ENCODE measurements around the gene GRPR.
A peak's percentile ranks its signal among the peaks of the same experiment; 100 is the strongest.

Gene GRPR

GRCh38 chrX:16123222-16123786 is at the start of gene GRPR:
TSS of gene GRPR (plus strand) at chrX:16123565. CDS start at chrX:16123954, 389 bp downstream.
- Mint-ChIP-seq H3K9me3 (no peaks in the 10 kb centered on the region), H3K27ac (no peak within 1 kb of the TSS), H3K27me3 (no peaks in the 10 kb centered on the region), H3K36me3 (no peaks in the 10 kb centered on the region), H3K4me3 (no peak within 1 kb of the TSS), H3K4me1 (peaks cover 21% of the 10 kb centered on the region)
- ATAC-seq (ENCODE audit: low read depth): peak; percentile 86
- peak; percentile 57 to 58 for DNase-seq (ENCODE audit: low spot score in 2 of 2)

- no peaks in the 10 kb centered on the region for H3K9me3 Mint-ChIP-seq
- H3K4me3 Mint-ChIP-seq: no peak overlapping the region
- H3K36me3 Mint-ChIP-seq: peaks cover 1% of the 10 kb centered on the region
- DNase-seq (ENCODE audit: low spot score in 2 of 2): no peak
- no peak overlapping the region for H3K27ac Mint-ChIP-seq
- no peak for ATAC-seq (ENCODE audit: low read depth)
- H3K4me1 Mint-ChIP-seq: peaks cover 2% of the 10 kb centered on the region
- H3K27me3 Mint-ChIP-seq: no peaks in the 10 kb centered on the region
Observed at GRCh38 chrX:16075087-16075486, 48.3 kb upstream of the GRPR start.

- Mint-ChIP-seq H3K27ac (no peak overlapping the region), H3K36me3 (peaks cover 1% of the 10 kb centered on the region), H3K4me1 (peaks cover 2% of the 10 kb centered on the region), H3K4me3 (no peak overlapping the region), H3K27me3 (no peaks in the 10 kb centered on the region), H3K9me3 (no peaks in the 10 kb centered on the region)
- ATAC-seq (ENCODE audit: low read depth) (no peak), DNase-seq (ENCODE audit: low spot score in 2 of 2) (no peak)
Observed at GRCh38 chrX:16076834-16077233, 46.5 kb upstream of the GRPR start.

- Mint-ChIP-seq H3K4me1 (peaks cover 2% of the 10 kb centered on the region), H3K9me3 (no peaks in the 10 kb centered on the region), H3K27me3 (no peaks in the 10 kb centered on the region), H3K27ac (no peak overlapping the region), H3K36me3 (peaks cover 1% of the 10 kb centered on the region), H3K4me3 (no peak overlapping the region)
- ATAC-seq (ENCODE audit: low read depth) (no peak), DNase-seq (ENCODE audit: low spot score in 2 of 2) (no peak)
Observed at GRCh38 chrX:16077811-16078210, 45.6 kb upstream of the GRPR start.

GRCh38 chrX:16081357-16081756 is 42.0 kb upstream of the GRPR start:
- DNase-seq (ENCODE audit: low spot score in 2 of 2): no peak
- H3K27me3 Mint-ChIP-seq: no peaks in the 10 kb centered on the region
- H3K9me3 Mint-ChIP-seq: no peaks in the 10 kb centered on the region
- no peak overlapping the region for H3K27ac Mint-ChIP-seq
- H3K36me3 Mint-ChIP-seq: no peaks in the 10 kb centered on the region
- H3K4me3 Mint-ChIP-seq: no peak overlapping the region
- no peak for ATAC-seq (ENCODE audit: low read depth)
- peaks cover 2% of the 10 kb centered on the region for H3K4me1 Mint-ChIP-seq

GRCh38 chrX:16082470-16083085 is 40.8 kb upstream of the GRPR start:
- DNase-seq (ENCODE audit: low spot score in 2 of 2) (no peak), ATAC-seq (ENCODE audit: low read depth) (no peak)
- Mint-ChIP-seq H3K27me3 (no peaks in the 10 kb centered on the region), H3K4me1 (no peaks in the 10 kb centered on the region), H3K27ac (no peak overlapping the region), H3K9me3 (no peaks in the 10 kb centered on the region), H3K36me3 (no peaks in the 10 kb centered on the region), H3K4me3 (no peak overlapping the region)

- Mint-ChIP-seq H3K4me1 (no peaks in the 10 kb centered on the region), H3K4me3 (no peak overlapping the region), H3K36me3 (no peaks in the 10 kb centered on the region), H3K27ac (no peak overlapping the region), H3K27me3 (no peaks in the 10 kb centered on the region), H3K9me3 (no peaks in the 10 kb centered on the region)
- ATAC-seq (ENCODE audit: low read depth) (no peak), DNase-seq (ENCODE audit: low spot score in 2 of 2) (no peak)
Observed at GRCh38 chrX:16087076-16087475, 36.3 kb upstream of the GRPR start.

- Mint-ChIP-seq H3K36me3 (no peaks in the 10 kb centered on the region), H3K27me3 (no peaks in the 10 kb centered on the region)
Observed at GRCh38 chrX:16089086-16089485, 34.3 kb upstream of the GRPR start.

GRCh38 chrX:16096141-16096540 is 27.2 kb upstream of the GRPR start:
- H3K36me3 Mint-ChIP-seq: no peaks in the 10 kb centered on the region
- no peaks in the 10 kb centered on the region for H3K9me3 Mint-ChIP-seq
- H3K4me1 Mint-ChIP-seq: peaks cover 3% of the 10 kb centered on the region
- no peak for ATAC-seq (ENCODE audit: low read depth)
- no peak overlapping the region for H3K27ac Mint-ChIP-seq
- no peak overlapping the region for H3K4me3 Mint-ChIP-seq
- DNase-seq (ENCODE audit: low spot score in 2 of 2): no peak
- H3K27me3 Mint-ChIP-seq: no peaks in the 10 kb centered on the region

More at GRCh38 chrX:16089086-16089485, 34.3 kb upstream of the GRPR start:
- Mint-ChIP-seq H3K4me3 (no peak overlapping the region), H3K27ac (no peak overlapping the region), H3K9me3 (no peaks in the 10 kb centered on the region), H3K4me1 (no peaks in the 10 kb centered on the region)
- ATAC-seq (ENCODE audit: low read depth) (no peak), DNase-seq (ENCODE audit: low spot score in 2 of 2) (no peak)

- H3K36me3 Mint-ChIP-seq: no peaks in the 10 kb centered on the region
- H3K9me3 Mint-ChIP-seq: no peaks in the 10 kb centered on the region
- no peaks in the 10 kb centered on the region for H3K27me3 Mint-ChIP-seq
- ATAC-seq (ENCODE audit: low read depth): no peak
- H3K27ac Mint-ChIP-seq: no peak overlapping the region
- peaks cover 8% of the 10 kb centered on the region for H3K4me1 Mint-ChIP-seq
- H3K4me3 Mint-ChIP-seq: no peak overlapping the region
- DNase-seq (ENCODE audit: low spot score in 2 of 2): no peak
Observed at GRCh38 chrX:16100673-16101072, 22.7 kb upstream of the GRPR start.

GRCh38 chrX:16101581-16101980 is 21.8 kb upstream of the GRPR start:
- Mint-ChIP-seq H3K4me3 (no peak overlapping the region), H3K27me3 (no peaks in the 10 kb centered on the region), H3K36me3 (no peaks in the 10 kb centered on the region), H3K4me1 (peaks cover 8% of the 10 kb centered on the region), H3K27ac (no peak overlapping the region), H3K9me3 (no peaks in the 10 kb centered on the region)
- ATAC-seq (ENCODE audit: low read depth) (no peak), DNase-seq (ENCODE audit: low spot score in 2 of 2) (no peak)

GRCh38 chrX:16103625-16104024 is 19.7 kb upstream of the GRPR start:
- DNase-seq (ENCODE audit: low spot score in 2 of 2) (no peak), ATAC-seq (ENCODE audit: low read depth) (no peak)
- Mint-ChIP-seq H3K9me3 (peaks cover 1% of the 10 kb centered on the region), H3K4me3 (no peak overlapping the region), H3K27ac (no peak overlapping the region), H3K4me1 (peaks cover 8% of the 10 kb centered on the region), H3K36me3 (no peaks in the 10 kb centered on the region), H3K27me3 (no peaks in the 10 kb centered on the region)

GRCh38 chrX:16112428-16112827 is 10.9 kb upstream of the GRPR start:
- no peak overlapping the region for H3K27ac Mint-ChIP-seq
- DNase-seq (ENCODE audit: low spot score in 2 of 2): no peak
- peaks cover 3% of the 10 kb centered on the region for H3K9me3 Mint-ChIP-seq
- ATAC-seq (ENCODE audit: low read depth): no peak
- peaks cover 10% of the 10 kb centered on the region for H3K4me1 Mint-ChIP-seq
- no peaks in the 10 kb centered on the region for H3K36me3 Mint-ChIP-seq
- no peaks in the 10 kb centered on the region for H3K27me3 Mint-ChIP-seq
- H3K4me3 Mint-ChIP-seq: no peak overlapping the region

GRCh38 chrX:16113978-16114565 is 9.3 kb upstream of the GRPR start:
- Mint-ChIP-seq H3K36me3 (no peaks in the 10 kb centered on the region), H3K4me1 (peaks cover 13% of the 10 kb centered on the region), H3K4me3 (peak overlapping the region; percentile 46), H3K27me3 (no peaks in the 10 kb centered on the region), H3K27ac (peak overlapping the region; percentile 69), H3K9me3 (peaks cover 1% of the 10 kb centered on the region)
- ATAC-seq (ENCODE audit: low read depth): peak; percentile 86
- no peak for DNase-seq (ENCODE audit: low spot score in 2 of 2)

GRCh38 chrX:16114611-16115010 is 8.8 kb upstream of the GRPR start:
- H3K4me1 Mint-ChIP-seq: peaks cover 18% of the 10 kb centered on the region
- no peaks in the 10 kb centered on the region for H3K36me3 Mint-ChIP-seq
- peaks cover 1% of the 10 kb centered on the region for H3K9me3 Mint-ChIP-seq
- peak overlapping the region; percentile 34 for H3K4me3 Mint-ChIP-seq
- no peak for DNase-seq (ENCODE audit: low spot score in 2 of 2)
- peak; percentile 25 for ATAC-seq (ENCODE audit: low read depth)
- no peak overlapping the region for H3K27ac Mint-ChIP-seq
- H3K27me3 Mint-ChIP-seq: no peaks in the 10 kb centered on the region
